GM06990 (cell line): ENCODE data around the gene MTHFSD.

Source experiments
- DNase-seq: peaks from one replicate; pipeline ENCODE4 v3.0.0-alpha.2; 2011; ENCODE audit not compliant: insufficient read length; ENCODE audit errors: extremely low read depth
- H3K27me3 ChIP-seq: replicated peaks from 2 replicates; pipeline ENCODE4 v1.6.0; 2011; ENCODE audit warnings: low read length; ENCODE audit not compliant: control insufficient read depth, insufficient read depth
- H3K36me3 ChIP-seq: 2 replicates; pipeline ENCODE4 v1.5.1; 2011; ENCODE audit warnings: low read length; ENCODE audit not compliant: control insufficient read depth, insufficient read depth
- H3K4me3 ChIP-seq: replicated peaks from 2 replicates; pipeline ENCODE4 v1.5.1; 2011; ENCODE audit warnings: low read depth, mild to moderate bottlenecking, control low read depth, low read length
- CTCF ChIP-seq: IDR thresholded peaks from 2 replicates; pipeline ENCODE4 v1.5.1; 2011; ENCODE audit warnings: low read length, control low read depth, mild to moderate bottlenecking, inconsistent platforms; ENCODE audit not compliant: insufficient read depth, poor library complexity, severe bottlenecking

MTHFSD gene

GRCh38 chr16:86533076-86533475 is 22.0 kb downstream of the MTHFSD start:
- H3K27me3 ChIP-seq: no peaks in the 10 kb centered on the region
- no peak overlapping the region for H3K4me3 ChIP-seq
- H3K36me3 ChIP-seq: peaks cover 6% of the 10 kb centered on the region
- DNase-seq: no peak
- TF ChIP-seq CTCF: no peak

- DNase-seq: no peak
- H3K27me3 ChIP-seq: no peaks in the 10 kb centered on the region
- no peak for TF ChIP-seq CTCF
- H3K4me3 ChIP-seq: no peak overlapping the region
- peaks cover 2% of the 10 kb centered on the region; the same call in 1 of the 2 replicates for H3K36me3 ChIP-seq
Measured at GRCh38 chr16:86532526-86532815, 22.6 kb downstream of the MTHFSD start.

GRCh38 chr16:86531641-86532525 is 23.2 kb downstream of the MTHFSD start:
- no peak for DNase-seq
- peaks cover 2% of the 10 kb centered on the region; the same call in 1 of the 2 replicates for H3K36me3 ChIP-seq
- H3K27me3 ChIP-seq: no peaks in the 10 kb centered on the region
- no peak for TF ChIP-seq CTCF
- H3K4me3 ChIP-seq: no peak overlapping the region

GRCh38 chr16:86531191-86531545 is 23.9 kb downstream of the MTHFSD start:
- TF ChIP-seq CTCF: no peak
- DNase-seq: no peak
- no peaks in the 10 kb centered on the region for H3K27me3 ChIP-seq
- no peak overlapping the region for H3K4me3 ChIP-seq
- H3K36me3 ChIP-seq: peaks cover 2% of the 10 kb centered on the region; the same call in 1 of the 2 replicates

GRCh38 chr16:86530251-86531190 is 24.5 kb downstream of the MTHFSD start:
- DNase-seq: no peak
- H3K36me3 ChIP-seq: peaks cover 2% of the 10 kb centered on the region; the same call in 1 of the 2 replicates
- TF ChIP-seq CTCF: no peak
- H3K4me3 ChIP-seq: no peak overlapping the region
- H3K27me3 ChIP-seq: no peaks in the 10 kb centered on the region
